ENCODE measurements around the gene ITGB1.
"Not testable (repeated sequence)": the region's sequence is repeated elsewhere in the genome, so short reads cannot be mapped to it uniquely, and the experiment has no call there.

Gene ITGB1

DNA sequence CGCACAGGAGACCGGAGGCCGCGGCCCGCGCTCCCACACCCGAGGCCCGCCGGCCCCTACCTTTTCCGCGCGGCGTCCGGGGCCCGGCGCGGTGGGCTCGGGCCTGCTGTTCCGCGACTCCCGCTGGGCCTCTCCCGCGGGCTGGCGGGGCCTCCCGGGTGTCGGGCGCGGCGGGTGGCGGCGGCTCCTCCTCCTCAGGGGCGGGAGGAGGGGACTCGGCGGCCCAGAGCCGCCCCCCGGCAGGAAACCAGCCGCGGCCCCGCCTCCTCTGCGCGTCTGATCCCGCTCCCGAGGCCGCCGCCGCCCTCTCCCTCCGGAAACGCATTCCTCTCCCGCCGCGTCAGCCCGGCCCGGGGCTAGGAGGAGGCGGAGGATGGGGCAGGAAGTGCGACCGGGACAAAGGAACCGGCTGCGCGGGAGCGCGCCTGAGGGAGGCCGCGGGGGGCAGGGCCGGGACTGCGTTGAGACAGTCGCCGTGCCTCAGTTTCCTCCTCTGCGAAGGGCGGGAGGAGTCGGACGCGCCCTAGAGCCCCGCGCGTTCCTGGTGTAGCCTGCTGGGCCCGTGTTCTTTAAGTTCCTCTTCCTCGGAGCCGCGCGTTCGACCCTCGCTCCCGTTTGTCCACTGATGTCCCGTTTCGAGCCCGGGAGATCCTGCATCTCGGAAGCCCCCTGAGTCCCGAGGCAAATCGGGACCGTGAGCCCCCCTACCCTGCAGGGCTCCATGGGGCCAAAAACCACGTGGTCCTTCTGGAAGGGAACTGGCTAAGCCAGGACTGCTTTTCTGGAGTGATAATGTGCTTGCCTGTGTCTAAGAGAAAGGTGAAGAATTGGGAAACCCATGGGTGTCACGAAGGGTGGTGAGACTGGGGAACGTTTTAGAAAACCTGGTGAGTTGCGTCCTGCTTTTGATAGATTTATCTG is at the start of gene ITGB1:
ITGB1 (minus strand) TSS at position 146 of the 921 bp plus-strand sequence. CDS start 22,672 bp downstream, outside the sequence.
- peak; percentile 98 for DNase-seq

DNA sequence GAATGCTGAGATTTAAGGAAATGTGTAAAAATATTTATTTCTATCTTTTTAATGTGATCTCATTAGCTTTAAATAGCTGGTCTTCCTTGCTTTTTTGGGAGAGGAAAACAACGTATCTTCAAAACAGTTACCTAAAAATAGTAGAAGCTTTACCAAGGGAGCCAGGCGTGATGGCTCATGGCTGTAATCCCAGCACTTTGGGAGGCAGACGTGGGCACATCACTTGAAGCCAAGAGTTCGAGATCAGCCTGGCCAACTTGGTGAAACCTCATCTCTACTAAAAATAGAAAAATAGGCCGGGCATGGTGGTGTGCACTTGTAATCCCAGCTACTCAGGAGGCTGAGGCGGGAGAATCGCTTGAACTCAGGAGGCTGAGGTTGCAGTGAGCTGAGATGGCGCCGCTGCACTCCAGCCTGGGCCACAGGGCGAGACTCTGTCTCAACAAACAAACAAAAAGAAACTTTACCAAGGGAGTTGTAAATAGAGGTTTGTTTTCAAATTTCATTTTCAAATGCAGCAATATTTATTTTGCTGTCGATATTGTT is 48.4 kb upstream of the ITGB1 start:
- DNase-seq: no peak

DNA sequence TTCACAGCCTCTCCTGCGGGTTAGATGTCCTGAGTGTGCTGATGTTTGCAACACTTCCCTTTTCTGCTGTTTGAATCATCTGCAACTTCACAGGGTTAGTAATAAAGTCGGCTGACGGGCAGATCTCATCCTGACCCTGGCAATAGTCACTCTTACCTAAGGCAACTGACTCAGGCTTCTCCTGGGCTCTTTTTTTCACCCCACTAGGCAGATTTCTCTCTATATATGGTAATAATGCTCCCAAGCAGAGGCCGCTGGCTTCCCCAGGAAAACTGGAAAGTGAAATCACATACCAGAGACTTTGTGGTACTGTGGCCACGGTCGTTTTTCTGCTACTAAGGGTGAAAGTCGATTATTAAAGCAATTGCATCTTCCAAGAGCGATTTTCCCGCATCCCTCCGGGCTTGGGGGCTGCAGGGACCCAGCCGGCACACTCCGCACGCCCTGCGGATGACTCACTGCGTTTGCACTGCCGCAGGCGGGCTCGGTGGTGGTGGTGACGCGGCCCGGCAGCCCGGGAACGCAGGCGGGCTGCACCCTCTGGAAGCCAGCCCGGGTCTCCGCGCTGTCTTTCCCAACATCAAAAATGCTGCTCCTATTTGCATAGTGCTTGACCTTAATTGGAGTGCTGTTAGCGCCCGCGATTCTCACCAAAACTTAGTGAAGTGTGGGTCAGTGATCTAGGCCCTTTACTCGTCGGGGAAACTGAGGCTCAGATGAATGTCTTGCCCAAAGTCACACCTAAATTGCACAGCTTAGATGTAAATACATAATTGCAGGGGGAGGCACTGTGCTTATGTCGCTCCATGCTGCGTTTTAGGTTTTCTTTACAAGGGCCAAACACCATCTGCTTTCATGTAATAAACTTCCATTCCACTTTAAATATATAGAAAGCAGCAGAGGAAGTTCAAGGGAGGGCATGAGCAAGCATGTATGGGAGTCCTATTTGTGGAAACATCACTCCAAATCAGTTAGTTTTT is 47.6 kb upstream of the ITGB1 start:
- peak; percentile 98 for DNase-seq

DNA sequence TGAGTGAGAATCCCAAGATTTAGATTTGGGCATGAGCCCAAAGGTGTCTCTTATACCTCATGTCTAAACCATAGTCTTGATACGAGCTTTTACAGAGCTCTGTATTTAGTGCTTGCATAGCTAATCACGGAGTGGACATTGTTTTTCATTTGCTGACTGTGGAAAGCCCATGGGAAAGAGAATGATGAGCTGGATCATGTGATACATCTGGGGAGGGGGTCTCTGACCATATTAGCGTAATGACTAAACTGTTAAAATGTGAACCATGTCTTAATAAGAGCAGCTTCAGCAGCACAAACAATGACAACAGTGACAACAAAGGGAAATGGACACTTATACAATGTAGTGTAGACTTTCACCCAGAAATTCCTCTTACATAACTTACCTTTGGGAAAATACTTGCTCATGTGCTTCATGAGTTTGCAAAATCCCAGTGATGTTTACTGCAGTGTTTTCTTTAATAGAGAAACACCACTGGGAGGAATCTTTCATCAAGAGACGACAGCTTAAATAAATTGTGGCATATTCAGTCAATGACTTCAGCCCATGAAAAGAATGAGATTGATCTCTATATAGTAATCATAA is 44.0 kb upstream of the ITGB1 start:
- DNase-seq: no peak

GRCh38 chr10:32998060-32998581 is 40.1 kb upstream of the ITGB1 start:
- not testable (repeated sequence) for DNase-seq

DNA sequence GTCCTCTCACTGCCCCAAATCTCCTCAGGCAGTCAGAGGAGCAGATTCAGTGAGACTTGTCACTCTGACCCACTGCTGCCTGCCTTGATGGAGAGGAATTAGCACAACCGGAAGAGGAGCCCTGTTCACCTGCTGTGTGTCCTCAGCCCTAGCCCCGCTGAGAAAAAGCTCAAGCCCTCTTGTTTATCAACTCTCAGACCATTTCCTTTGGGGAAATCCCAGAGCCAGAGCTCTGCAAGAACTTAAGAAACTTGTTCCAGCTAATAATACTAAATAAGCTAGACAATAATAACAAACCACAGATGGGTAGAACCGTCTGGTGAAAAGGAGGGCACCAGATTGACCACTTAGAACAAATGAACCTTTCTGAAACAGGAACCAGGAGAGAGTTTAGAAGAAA is 37.7 kb upstream of the ITGB1 start:
- no peak for DNase-seq

GRCh38 chr10:32995066-32995622 is 37.1 kb upstream of the ITGB1 start:
- DNase-seq: no peak

GRCh38 chr10:32994632-32995031 is 36.6 kb upstream of the ITGB1 start:
- DNase-seq: not testable (repeated sequence)

DNA sequence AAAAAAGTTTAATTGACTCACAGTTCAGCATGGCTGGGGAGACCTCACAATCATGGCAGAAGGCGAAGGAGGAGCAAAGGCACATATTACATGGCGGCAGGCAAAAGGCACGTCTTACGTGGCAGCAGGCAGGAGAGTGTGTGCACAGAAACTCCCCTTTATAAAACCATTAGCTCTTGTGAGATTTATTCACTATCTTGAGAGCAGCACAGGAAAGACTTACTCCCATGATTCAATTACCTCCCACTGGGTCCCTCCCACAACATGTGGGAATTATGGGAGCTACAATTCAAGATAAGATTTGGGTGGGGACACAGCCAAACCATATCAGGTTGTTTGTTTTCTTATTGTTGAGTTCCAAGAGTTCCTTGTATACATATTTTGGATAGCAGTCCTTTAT is 34.3 kb upstream of the ITGB1 start:
- not testable (repeated sequence) for DNase-seq

DNA sequence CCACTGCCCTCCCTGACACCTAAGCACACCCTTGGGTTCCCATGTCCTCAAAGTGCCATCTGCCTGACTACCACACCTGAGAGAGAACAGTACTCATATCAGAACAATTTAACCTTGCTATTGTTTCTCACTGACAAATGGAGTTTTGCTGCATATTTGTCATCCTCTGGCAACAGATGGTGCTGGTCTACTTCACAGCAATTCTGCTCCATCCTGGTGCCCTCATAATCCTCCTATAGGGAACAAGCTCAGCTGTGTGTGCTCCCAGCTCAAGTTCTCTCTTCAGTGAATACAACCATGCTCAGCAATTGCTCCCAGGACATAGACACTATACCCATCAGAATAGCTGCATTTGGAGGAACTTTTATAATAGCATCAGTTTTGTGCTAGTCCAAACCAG is 32.8 kb upstream of the ITGB1 start:
- DNase-seq: no peak

DNA sequence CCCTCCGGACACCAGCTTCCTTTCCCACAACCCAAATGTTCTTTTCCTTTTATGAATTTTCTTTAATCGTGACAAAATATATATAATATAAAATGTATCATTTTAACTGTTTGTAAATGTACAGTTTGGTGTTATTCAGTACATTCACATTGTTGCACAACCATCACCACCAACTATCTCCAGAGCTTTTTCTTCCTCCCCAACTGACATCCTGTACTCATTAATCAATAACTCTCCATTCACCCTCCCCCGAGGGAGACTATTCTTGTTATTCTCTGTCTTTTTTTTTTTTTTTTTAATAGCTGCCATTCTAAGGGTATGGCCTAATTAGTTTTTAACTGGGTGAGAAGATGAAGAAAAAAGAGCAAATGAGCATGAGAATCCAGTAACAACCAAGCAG is 30.6 kb upstream of the ITGB1 start:
- no peak for DNase-seq

DNA sequence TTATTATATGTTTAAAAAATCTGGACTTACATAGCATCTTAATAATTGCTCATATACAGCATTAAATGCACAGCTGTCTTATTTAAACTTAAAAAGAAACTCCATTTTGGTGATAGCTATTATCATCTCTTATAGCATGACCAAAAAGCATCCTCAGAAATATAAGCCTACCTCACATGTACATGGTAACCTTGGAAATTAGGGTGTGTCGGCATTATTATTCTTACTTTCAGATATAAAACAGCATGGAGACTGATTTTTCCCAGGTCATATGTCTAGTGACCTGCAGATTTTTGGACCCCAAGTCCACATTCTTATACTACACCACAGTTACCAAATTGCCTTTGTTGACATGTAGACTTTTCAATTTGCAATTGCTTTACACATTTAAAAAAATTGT is 29.1 kb upstream of the ITGB1 start:
- no peak for DNase-seq

GRCh38 chr10:32985775-32986350 is 27.8 kb upstream of the ITGB1 start:
- DNase-seq: peak; percentile 63

- DNase-seq: no peak
Measured at GRCh38 chr10:32985341-32985764, 27.3 kb upstream of the ITGB1 start.

DNA sequence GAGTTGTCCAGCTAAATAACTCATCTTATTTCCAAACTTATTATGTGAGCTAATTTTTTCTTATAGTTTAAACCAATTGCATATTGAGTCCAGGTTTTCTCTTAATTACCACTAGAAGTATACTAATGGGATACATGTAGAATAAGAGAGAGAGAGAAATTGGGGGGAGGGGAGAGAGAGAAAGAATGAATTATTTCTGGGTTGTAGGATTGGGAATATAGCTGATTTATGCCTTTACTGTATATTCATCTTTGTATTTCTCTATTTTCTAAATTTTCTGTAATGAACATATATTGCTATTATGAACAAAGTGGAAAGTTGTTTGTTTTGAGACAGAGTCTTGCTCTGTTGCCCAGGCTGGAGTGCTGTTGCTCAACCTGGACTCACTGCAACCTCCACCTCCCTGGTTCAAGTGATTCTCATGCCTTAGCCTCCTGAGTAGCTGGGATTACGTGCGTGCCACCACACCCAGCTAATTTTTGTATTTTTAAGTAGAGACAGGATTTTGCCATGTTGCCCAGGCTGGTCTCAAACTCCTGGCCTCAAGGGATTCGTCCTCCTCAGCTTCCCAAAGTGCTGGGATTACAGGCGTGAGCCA is 26.1 kb upstream of the ITGB1 start:
- DNase-seq: no peak

DNA sequence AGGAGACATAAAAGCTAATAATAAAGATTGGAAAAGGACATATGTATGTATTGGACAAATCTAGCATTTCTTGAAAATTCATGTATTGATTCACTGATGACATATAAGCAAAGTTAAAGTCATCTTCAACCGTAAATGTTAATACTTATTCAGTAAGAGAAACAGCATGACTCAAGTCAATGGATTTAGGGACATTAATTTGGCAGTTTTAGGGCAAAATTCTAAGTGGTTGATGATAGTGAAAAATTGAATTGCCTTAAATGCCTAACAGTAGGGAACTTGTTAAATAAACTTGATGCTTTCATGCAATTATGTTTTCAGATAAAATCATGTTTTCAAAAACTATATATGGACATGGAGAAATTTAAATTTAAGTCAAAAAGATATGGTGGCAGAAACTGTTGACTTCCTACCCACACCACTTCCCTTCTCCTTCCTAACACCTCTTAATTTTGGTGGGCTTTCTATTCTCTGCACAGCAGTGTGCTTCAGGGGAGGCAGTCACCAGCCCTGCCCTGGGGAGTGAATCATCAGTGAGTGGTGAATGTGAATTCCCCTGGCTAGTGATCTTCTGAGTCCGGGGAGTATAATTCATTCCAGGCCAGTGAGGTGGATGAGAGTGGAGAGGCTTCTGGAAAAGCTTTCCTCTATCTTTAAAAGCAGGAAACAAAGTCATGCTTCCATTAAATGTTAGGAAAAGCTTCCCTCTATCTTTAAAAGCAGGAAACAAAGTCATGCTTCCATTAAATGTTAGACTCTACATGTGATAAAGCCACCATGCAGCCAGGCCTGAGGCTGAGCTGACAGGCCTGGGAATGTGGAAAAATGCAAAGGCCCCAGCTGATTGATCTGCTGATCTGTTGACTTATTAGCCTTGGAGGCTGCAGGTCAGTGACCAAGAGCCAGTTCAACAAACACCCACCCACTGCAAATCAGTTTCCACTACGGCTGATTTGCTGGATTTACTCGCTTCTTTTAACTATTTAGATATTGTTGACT is 25.2 kb upstream of the ITGB1 start:
- peak; percentile 97 for DNase-seq

GRCh38 chr10:32982293-32982709 is 24.3 kb upstream of the ITGB1 start:
- peak; percentile 93 for DNase-seq

DNA sequence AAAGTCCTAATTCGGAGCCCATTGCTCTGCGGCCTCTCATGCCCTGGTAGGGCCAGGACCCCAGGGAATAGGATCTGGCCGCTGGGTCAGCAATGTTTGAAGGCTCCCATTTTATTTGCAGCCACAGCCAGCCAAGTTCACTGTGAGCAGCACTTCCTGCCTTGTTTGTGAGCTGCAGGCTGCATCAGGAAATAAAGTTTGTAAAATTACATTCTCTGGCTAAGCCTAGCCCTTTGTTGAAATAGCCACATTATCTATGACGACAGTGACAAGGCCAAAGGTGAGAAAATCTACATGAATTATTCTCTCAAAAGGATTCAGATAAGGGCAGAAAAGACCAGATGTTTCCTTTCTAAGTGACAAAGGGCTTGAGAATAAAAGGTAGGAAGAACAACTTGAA is 23.7 kb upstream of the ITGB1 start:
- DNase-seq: peak; percentile 52

- peak; percentile 99 for DNase-seq
Measured at GRCh38 chr10:32980558-32981468, 22.8 kb upstream of the ITGB1 start.
